D721Med (cell line): ENCODE measurements around the gene ZNF212.

Experiments used
- DNase-seq: peaks from one replicate; pipeline ENCODE4 v3.0.0; 2011; ENCODE audit warnings: low spot score; ENCODE audit not compliant: insufficient read length
- FAIRE-seq: peaks from 2 replicates; lab custom pipeline; 2011; peaks lifted over from hg19 to GRCh38; lab: Jason Lieb, UNC
- CTCF ChIP-seq: IDR thresholded peaks from 2 replicates; pipeline ENCODE4 v1.5.1; 2012; ENCODE audit warnings: mild to moderate bottlenecking, control low read depth; ENCODE audit not compliant: insufficient read depth; ENCODE audit errors: missing control alignments

The ZNF212 gene

DNA sequence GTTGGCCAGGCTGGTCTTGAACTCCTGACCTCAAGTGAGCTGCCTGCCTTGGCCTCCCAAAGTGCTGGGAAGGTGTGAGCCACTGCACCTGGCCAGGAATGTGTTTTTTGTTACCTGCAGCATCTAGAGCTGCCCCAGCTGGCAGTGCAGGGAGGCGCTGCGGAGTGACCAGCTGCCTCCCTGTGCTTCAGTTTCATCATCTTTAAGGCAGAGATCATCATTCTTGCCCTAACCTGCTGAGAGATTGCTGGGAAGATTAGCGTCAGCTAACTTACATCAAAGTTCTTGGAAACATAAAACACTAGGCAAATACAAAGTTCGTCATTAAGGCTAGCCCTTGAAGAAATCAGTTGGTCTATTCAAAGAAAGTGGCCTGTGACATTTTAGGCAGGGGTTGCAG, 41.8 kb upstream of the ZNF212 start:
- no peak for FAIRE-seq
- TF ChIP-seq CTCF: no peak

GRCh38 chr7:149198161-149198816, 41.2 kb upstream of the ZNF212 start:
- FAIRE-seq (no peak), DNase-seq (no peak)
- no peak for TF ChIP-seq CTCF

More for the DNA sequence above, 41.8 kb upstream of the ZNF212 start:
- no peak for DNase-seq

GRCh38 chr7:149199234-149199995, 40.0 kb upstream of the ZNF212 start:
- TF ChIP-seq CTCF: no peak
- no peak for FAIRE-seq
- no peak for DNase-seq

GRCh38 chr7:149202831-149203231, 36.6 kb upstream of the ZNF212 start:
- FAIRE-seq: no peak
- no peak for TF ChIP-seq CTCF
- no peak for DNase-seq

- FAIRE-seq: no peak
- TF ChIP-seq CTCF: no peak
- DNase-seq: no peak
Observed at GRCh38 chr7:149205690-149206381, 33.6 kb upstream of the ZNF212 start.

GRCh38 chr7:149207324-149208035, 32.0 kb upstream of the ZNF212 start:
- DNase-seq: no peak
- TF ChIP-seq CTCF: no peak

More at GRCh38 chr7:149207324-149208035, 32.0 kb upstream of the ZNF212 start:
- no peak for FAIRE-seq
